ENCODE results near the gene POLR3E.

The POLR3E gene

GRCh38 chr16:22316411-22316811, 19.2 kb downstream of the POLR3E start:
- H3K36me3 ChIP-seq (ENCODE audit: control insufficient read depth, insufficient read depth, low read length) = peaks cover 20% of the 10 kb centered on the region
- H3K4me1 ChIP-seq (ENCODE audit: control insufficient read depth, insufficient read depth, low read length) = no peaks in the 10 kb centered on the region
- H3K27me3 ChIP-seq (ENCODE audit: control insufficient read depth, insufficient read depth, low read length, poor library complexity, severe bottlenecking) = no peaks in the 10 kb centered on the region
- H3K27ac ChIP-seq (ENCODE audit: insufficient read depth, low read depth, low read length, poor library complexity, severe bottlenecking) = no peak overlapping the region
- H3K9me3 ChIP-seq (ENCODE audit: control insufficient read depth, low read length) = no peaks in the 10 kb centered on the region
- H3K4me3 ChIP-seq (ENCODE audit: insufficient read depth, low read depth, low read length) = no peak overlapping the region
- WGBS, 2 experiments = 92 to 95% methylated on average over 9 of the region's 9 CpGs

GRCh38 chr16:22317001-22317530, 19.9 kb downstream of the POLR3E start:
- H3K27me3 ChIP-seq (ENCODE audit: control insufficient read depth, insufficient read depth, low read length, poor library complexity, severe bottlenecking) = no peaks in the 10 kb centered on the region
- 93 to 95% methylated on average over 17 of the region's 17 CpGs for WGBS, 2 experiments
- H3K4me1 ChIP-seq (ENCODE audit: control insufficient read depth, insufficient read depth, low read length) = no peaks in the 10 kb centered on the region
- no peak overlapping the region for H3K4me3 ChIP-seq (ENCODE audit: insufficient read depth, low read depth, low read length)
- H3K9me3 ChIP-seq (ENCODE audit: control insufficient read depth, low read length) = no peaks in the 10 kb centered on the region
- H3K36me3 ChIP-seq (ENCODE audit: control insufficient read depth, insufficient read depth, low read length) = peaks cover 20% of the 10 kb centered on the region
- no peak overlapping the region for H3K27ac ChIP-seq (ENCODE audit: insufficient read depth, low read depth, low read length, poor library complexity, severe bottlenecking)

- Histone ChIP-seq H3K36me3 (ENCODE audit: control insufficient read depth, insufficient read depth, low read length) (peaks cover 20% of the 10 kb centered on the region), H3K27me3 (ENCODE audit: control insufficient read depth, insufficient read depth, low read length, poor library complexity, severe bottlenecking) (no peaks in the 10 kb centered on the region), H3K4me1 (ENCODE audit: control insufficient read depth, insufficient read depth, low read length) (no peaks in the 10 kb centered on the region), H3K9me3 (ENCODE audit: control insufficient read depth, low read length) (no peaks in the 10 kb centered on the region), H3K4me3 (ENCODE audit: insufficient read depth, low read depth, low read length) (no peak overlapping the region), H3K27ac (ENCODE audit: insufficient read depth, low read depth, low read length, poor library complexity, severe bottlenecking) (no peak overlapping the region)
- WGBS, 2 experiments = 93 to 95% methylated on average over 6 of the region's 6 CpGs
Measured at GRCh38 chr16:22317625-22318024, 20.4 kb downstream of the POLR3E start.

- Histone ChIP-seq H3K27ac (ENCODE audit: insufficient read depth, low read depth, low read length, poor library complexity, severe bottlenecking) (no peak overlapping the region), H3K36me3 (ENCODE audit: control insufficient read depth, insufficient read depth, low read length) (peaks cover 20% of the 10 kb centered on the region), H3K27me3 (ENCODE audit: control insufficient read depth, insufficient read depth, low read length, poor library complexity, severe bottlenecking) (no peaks in the 10 kb centered on the region), H3K4me1 (ENCODE audit: control insufficient read depth, insufficient read depth, low read length) (no peaks in the 10 kb centered on the region), H3K4me3 (ENCODE audit: insufficient read depth, low read depth, low read length) (no peak overlapping the region), H3K9me3 (ENCODE audit: control insufficient read depth, low read length) (no peaks in the 10 kb centered on the region)
- 90 to 93% methylated on average over 18 of the region's 18 CpGs for WGBS, 2 experiments
Measured at GRCh38 chr16:22318690-22319358, 21.6 kb downstream of the POLR3E start.

- WGBS, 2 experiments = 82 to 84% methylated on average over 13 of the region's 13 CpGs
- H3K27me3 ChIP-seq (ENCODE audit: control insufficient read depth, insufficient read depth, low read length, poor library complexity, severe bottlenecking) = no peaks in the 10 kb centered on the region
- no peaks in the 10 kb centered on the region for H3K4me1 ChIP-seq (ENCODE audit: control insufficient read depth, insufficient read depth, low read length)
- H3K36me3 ChIP-seq (ENCODE audit: control insufficient read depth, insufficient read depth, low read length) = peaks cover 23% of the 10 kb centered on the region
- no peak overlapping the region for H3K27ac ChIP-seq (ENCODE audit: insufficient read depth, low read depth, low read length, poor library complexity, severe bottlenecking)
- no peak overlapping the region for H3K4me3 ChIP-seq (ENCODE audit: insufficient read depth, low read depth, low read length)
- no peaks in the 10 kb centered on the region for H3K9me3 ChIP-seq (ENCODE audit: control insufficient read depth, low read length)
Measured at GRCh38 chr16:22320572-22321339, 23.5 kb downstream of the POLR3E start.

GRCh38 chr16:22321340-22322001, 24.3 kb downstream of the POLR3E start:
- 56 to 60% methylated on average over 16 of the region's 16 CpGs for WGBS, 2 experiments
- Histone ChIP-seq H3K27ac (ENCODE audit: insufficient read depth, low read depth, low read length, poor library complexity, severe bottlenecking) (peak overlapping the region; percentile 40), H3K36me3 (ENCODE audit: control insufficient read depth, insufficient read depth, low read length) (peaks cover 26% of the 10 kb centered on the region), H3K9me3 (ENCODE audit: control insufficient read depth, low read length) (no peaks in the 10 kb centered on the region), H3K4me3 (ENCODE audit: insufficient read depth, low read depth, low read length) (no peak overlapping the region), H3K27me3 (ENCODE audit: control insufficient read depth, insufficient read depth, low read length, poor library complexity, severe bottlenecking) (no peaks in the 10 kb centered on the region), H3K4me1 (ENCODE audit: control insufficient read depth, insufficient read depth, low read length) (no peaks in the 10 kb centered on the region)

- Histone ChIP-seq H3K36me3 (ENCODE audit: control insufficient read depth, insufficient read depth, low read length) (peaks cover 24% of the 10 kb centered on the region), H3K27ac (ENCODE audit: insufficient read depth, low read depth, low read length, poor library complexity, severe bottlenecking) (no peak overlapping the region), H3K27me3 (ENCODE audit: control insufficient read depth, insufficient read depth, low read length, poor library complexity, severe bottlenecking) (no peaks in the 10 kb centered on the region), H3K4me3 (ENCODE audit: insufficient read depth, low read depth, low read length) (no peak overlapping the region), H3K9me3 (ENCODE audit: control insufficient read depth, low read length) (no peaks in the 10 kb centered on the region), H3K4me1 (ENCODE audit: control insufficient read depth, insufficient read depth, low read length) (no peaks in the 10 kb centered on the region)
- 95 to 96% methylated on average over 11 of the region's 11 CpGs for WGBS, 2 experiments
Measured at GRCh38 chr16:22322021-22322471, 24.8 kb downstream of the POLR3E start.

GRCh38 chr16:22322741-22323140, 25.5 kb downstream of the POLR3E start:
- Histone ChIP-seq H3K27me3 (ENCODE audit: control insufficient read depth, insufficient read depth, low read length, poor library complexity, severe bottlenecking) (no peaks in the 10 kb centered on the region), H3K36me3 (ENCODE audit: control insufficient read depth, insufficient read depth, low read length) (peaks cover 17% of the 10 kb centered on the region), H3K27ac (ENCODE audit: insufficient read depth, low read depth, low read length, poor library complexity, severe bottlenecking) (no peak overlapping the region), H3K4me1 (ENCODE audit: control insufficient read depth, insufficient read depth, low read length) (no peaks in the 10 kb centered on the region), H3K9me3 (ENCODE audit: control insufficient read depth, low read length) (no peaks in the 10 kb centered on the region), H3K4me3 (ENCODE audit: insufficient read depth, low read depth, low read length) (no peak overlapping the region)
- 95% methylated on average over 17 of the region's 17 CpGs for WGBS, 2 experiments

GRCh38 chr16:22323173-22323958, 26.2 kb downstream of the POLR3E start:
- Histone ChIP-seq H3K36me3 (ENCODE audit: control insufficient read depth, insufficient read depth, low read length) (peaks cover 20% of the 10 kb centered on the region), H3K9me3 (ENCODE audit: control insufficient read depth, low read length) (no peaks in the 10 kb centered on the region), H3K27ac (ENCODE audit: insufficient read depth, low read depth, low read length, poor library complexity, severe bottlenecking) (no peak overlapping the region), H3K27me3 (ENCODE audit: control insufficient read depth, insufficient read depth, low read length, poor library complexity, severe bottlenecking) (no peaks in the 10 kb centered on the region), H3K4me1 (ENCODE audit: control insufficient read depth, insufficient read depth, low read length) (no peaks in the 10 kb centered on the region), H3K4me3 (ENCODE audit: insufficient read depth, low read depth, low read length) (no peak overlapping the region)
- WGBS, 2 experiments = 90 to 94% methylated on average over 12 of the region's 12 CpGs
